K562 (cell line): ENCODE results near the gene ARL8A. TPM values are rescaled to one million over a fixed set of nuclear protein-coding genes. Genes with fewer than 3 reads are reported as not detected.

Experiments used
- BMI1 ChIP-seq: fragments of 150-350 bp; IDR thresholded peaks from 2 replicates; pipeline ENCODE4 v1.6.1; 2014; ENCODE audit warnings: low read length
- CBX1 ChIP-seq: sonication (generic); IDR thresholded peaks from 2 replicates; pipeline ENCODE4 v1.6.1; 2016; ENCODE audit warnings: antibody characterized with exemption, low read depth, mild to moderate bottlenecking
- CHD2 ChIP-seq: IDR thresholded peaks from 2 replicates; pipeline ENCODE4 v1.6.1; 2011; ENCODE audit warnings: low read depth, low read length
- COPS2 ChIP-seq: fragments of 450-650 bp; conservative IDR thresholded peaks from 2 replicates; pipeline ENCODE4 v1.6.1; 2016; ENCODE audit warnings: mild to moderate bottlenecking, moderate library complexity
- CTCF ChIP-seq, 3 experiments: IDR thresholded peaks in 2 of 3; conservative IDR thresholded peaks in 1 of 3; 2 replicates each; pipeline ENCODE4 v1.5.1; 2011 to 2012; ENCODE audit warnings: low read length in 3 of 3, mild to moderate bottlenecking in 3 of 3, control low read depth in 2 of 3, improper control_type of control experiment in 1 of 3, inconsistent platforms in 1 of 3, low read depth in 1 of 3, mixed read lengths in 1 of 3, moderate library complexity in 1 of 3; ENCODE audit not compliant: insufficient read depth in 2 of 3
- GABPB1 ChIP-seq: sonication (generic); formaldehyde crosslinking; IDR thresholded peaks from 2 replicates; pipeline ENCODE4 v1.8.0; 2022; ENCODE audit warnings: mild to moderate bottlenecking, missing genetic modification reagents
- GTF2E2 ChIP-seq: fragments of 200-800 bp; sonication (Bioruptor generic); IDR thresholded peaks from 2 replicates; pipeline ENCODE4 v1.6.1; 2016; ENCODE audit warnings: missing genetic modification characterization, missing compliant biosample characterization
- HDAC6 ChIP-seq: IDR thresholded peaks from 2 replicates; pipeline ENCODE4 v1.6.1; 2012; ENCODE audit warnings: low read depth, mild to moderate bottlenecking, control low read depth, inconsistent platforms, low read length, moderate library complexity
- MXD1 ChIP-seq: fragments of 250-450 bp; sonication (Bioruptor Pico); IDR thresholded peaks from 2 replicates; pipeline ENCODE4 v1.8.0; 2021; ENCODE audit warnings: borderline replicate concordance, mild to moderate bottlenecking, moderate library complexity; ENCODE audit not compliant: poor library complexity, severe bottlenecking
- NFATC3 ChIP-seq: fragments of 450-650 bp; IDR thresholded peaks from 2 replicates; pipeline ENCODE4 v1.6.1; 2017; ENCODE audit warnings: mild to moderate bottlenecking
- PATZ1 ChIP-seq: fragments of 250-450 bp; sonication (Bioruptor Pico); IDR thresholded peaks from 2 replicates; pipeline ENCODE4 v1.5.0; 2020; ENCODE audit warnings: mild to moderate bottlenecking, borderline replicate concordance
- PTTG1 ChIP-seq: fragments of 450-650 bp; IDR thresholded peaks from 2 replicates; pipeline ENCODE4 v1.6.1; 2016; ENCODE audit warnings: low read depth, mild to moderate bottlenecking, missing genetic modification characterization, missing compliant biosample characterization
- SMAD1 ChIP-seq: fragments of 150-350 bp; IDR thresholded peaks from 2 replicates; pipeline ENCODE4 v1.6.1; 2014; ENCODE audit warnings: low read length, low read depth; ENCODE audit not compliant: partially characterized antibody
- SMARCA4 ChIP-seq: fragments of 450-650 bp; IDR thresholded peaks from 2 replicates; pipeline ENCODE4 v1.6.1; 2016
- SREBF2 ChIP-seq: sonication (generic); formaldehyde crosslinking; IDR thresholded peaks from 2 replicates; pipeline ENCODE4 v1.4.0; 2020; ENCODE audit warnings: mild to moderate bottlenecking, missing genetic modification reagents
- ZBED1 ChIP-seq: IDR thresholded peaks from 2 replicates; pipeline ENCODE4 v1.6.1; 2014
- ZNF134 ChIP-seq: fragments of 250-450 bp; sonication (Bioruptor Pico); conservative IDR thresholded peaks from 2 replicates; pipeline ENCODE4 v1.4.0; 2020
- ZNF445 ChIP-seq: fragments of 250-450 bp; sonication (Bioruptor Pico); IDR thresholded peaks from 2 replicates; pipeline ENCODE4 v1.4.0; 2020; ENCODE audit warnings: low read depth, mild to moderate bottlenecking, moderate library complexity
- ZNF512 ChIP-seq: IDR thresholded peaks from 2 replicates; pipeline ENCODE4 v1.6.1; 2016; ENCODE audit warnings: missing genetic modification characterization, missing compliant biosample characterization
- ZSCAN32 ChIP-seq: fragments of 450-650 bp; formaldehyde crosslinking; IDR thresholded peaks from 2 replicates; pipeline ENCODE4 v1.4.0; 2020; ENCODE audit warnings: mild to moderate bottlenecking, moderate library complexity
- polyA plus RNA-seq, 8 experiments: library from polyadenylated mRNA; depleted of rRNA in 4 of 8; stranded (reverse) in 5 of 8; unstranded in 3 of 8; fragments of >200 nt; fragmentation: Nextera tagmentation in 2 of 8; fragmentation: Illumina TruSeq in 1 of 8; extraction: Ambion mirVana in 2 of 8; extraction: Trizol in 1 of 8; gene quantifications; 2 replicates each; pipeline versions ENCODE4 v1.2.1 to v1.2.3, GENCODE V29; 2011 to 2014; ENCODE audit warnings: inconsistent platforms in 1 of 8, missing spikeins in 1 of 8
- total RNA-seq, 7 experiments: library from RNA; depleted of rRNA in 6 of 7; stranded (reverse); fragments of >200 nt in 6 of 7; fragmentation: Illumina TruSeq in 2 of 7; extraction: Trizol in 2 of 7; gene quantifications; 2 replicates each; pipeline versions ENCODE4 v1.2.1 to v1.2.3, GENCODE V29; 2011 to 2021; ENCODE audit warnings: low replicate concordance in 1 of 7
- TF ChIP-seq, protein P1 (sequence below), 2 experiments: fragments of 450-650 bp in 1 of 2; sonication (generic) in 1 of 2; formaldehyde crosslinking in 1 of 2; IDR thresholded peaks in 1 of 2; conservative IDR thresholded peaks in 1 of 2; 2 replicates each; pipeline versions ENCODE4 v1.6.1 to v1.8.1; 2016 to 2023; ENCODE audit warnings: mild to moderate bottlenecking in 2 of 2, moderate library complexity in 2 of 2, inconsistent platforms in 1 of 2, missing genetic modification reagents in 1 of 2

ARL8A gene
- total and polyA plus RNA-seq, 9 of the 15 experiments (the other 6 are each of a cell fraction or from before 2014, with no cell fraction given), result 0.17 to 27.3 (median 15.6) TPM

GRCh38 chr1:202165942-202166843 lies 21.7 kb upstream of the ARL8A start (continued):
- no peak for TF ChIP-seq ZBED1
- TF ChIP-seq GTF2E2 (tag), result no peak
- no peak for TF ChIP-seq ZNF512
- no peak for TF ChIP-seq SMAD1
- TF ChIP-seq ZNF445 (CRISPR knock-in tag), result no peak
- TF ChIP-seq GABPB1 (CRISPR knock-in tag), result no peak; the same call in 1 of the 2 replicates
- TF ChIP-seq MXD1 (CRISPR knock-in tag), result no peak
- no peak for TF ChIP-seq CBX1
- TF ChIP-seq SMARCA4, result 0 out of 2 replicates have a peak, but pooled peaks have one; percentile 32
- no peak for TF ChIP-seq HDAC6
- no peak for TF ChIP-seq BMI1
- no peak for TF ChIP-seq ZSCAN32 (CRISPR knock-in tag)
- TF ChIP-seq ZNF134 (CRISPR knock-in tag), result no peak
- TF ChIP-seq, protein P1, sequence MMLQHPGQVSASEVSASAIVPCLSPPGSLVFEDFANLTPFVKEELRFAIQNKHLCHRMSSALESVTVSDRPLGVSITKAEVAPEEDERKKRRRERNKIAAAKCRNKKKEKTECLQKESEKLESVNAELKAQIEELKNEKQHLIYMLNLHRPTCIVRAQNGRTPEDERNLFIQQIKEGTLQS (IDR thresholded peaks at IDR 0.05), result no peak
- TF ChIP-seq, protein P1 (CRISPR knock-in tag; conservative IDR thresholded peaks at IDR 0.05), result no peak
- no peak for TF ChIP-seq SREBF2 (CRISPR knock-in tag)
- no peak for TF ChIP-seq COPS2
- TF ChIP-seq PATZ1 (CRISPR knock-in tag), result no peak
- TF ChIP-seq CHD2, result no peak
- TF ChIP-seq PTTG1 (tag), result no peak
- 0 out of 6 replicates have a peak, but pooled peaks of 1 of the 3 experiments have one; percentile 2 for TF ChIP-seq CTCF (IDR thresholded peaks at IDR 0.05 in 2 of 3, conservative IDR thresholded peaks at IDR 0.05 in 1 of 3; ENCODE audit: insufficient read depth in 2 of 3, low read depth in 1 of 3, low read length in 3 of 3)
- 0 out of 2 replicates have a peak, but pooled peaks have one; percentile 31 for TF ChIP-seq NFATC3
